ENCODE data around the gene ZBED6.
A peak's percentile ranks its signal among the peaks of the same experiment; 100 is the strongest.
"Not testable (repeated sequence)": the region's sequence is repeated elsewhere in the genome, so short reads cannot be mapped to it uniquely, and the experiment has no call there.

ZBED6 gene

DNA sequence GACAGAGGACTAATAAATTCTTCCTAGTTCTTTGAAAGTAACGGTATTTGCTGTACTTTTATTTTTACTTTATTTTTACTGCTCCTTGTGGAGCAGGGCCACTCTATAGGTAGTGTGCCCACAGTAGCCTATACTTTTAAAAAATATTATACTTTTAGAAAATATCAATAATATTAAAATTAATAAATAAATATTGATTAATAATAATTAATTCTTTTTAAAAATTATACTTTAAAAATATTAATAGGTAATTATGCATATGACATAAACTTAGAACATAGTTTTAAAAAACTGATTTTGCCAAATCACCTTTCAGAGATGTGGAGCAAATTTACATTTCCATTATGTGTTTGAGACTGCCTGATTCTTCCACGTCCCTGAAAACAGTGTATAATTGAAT lies 30.8 kb downstream of the ZBED6 start:
- no peak overlapping the region for H3K27ac ChIP-seq
- no peak for TF ChIP-seq ZFX (IDR thresholded peaks at IDR 0.05)
- TF ChIP-seq, protein P1, sequence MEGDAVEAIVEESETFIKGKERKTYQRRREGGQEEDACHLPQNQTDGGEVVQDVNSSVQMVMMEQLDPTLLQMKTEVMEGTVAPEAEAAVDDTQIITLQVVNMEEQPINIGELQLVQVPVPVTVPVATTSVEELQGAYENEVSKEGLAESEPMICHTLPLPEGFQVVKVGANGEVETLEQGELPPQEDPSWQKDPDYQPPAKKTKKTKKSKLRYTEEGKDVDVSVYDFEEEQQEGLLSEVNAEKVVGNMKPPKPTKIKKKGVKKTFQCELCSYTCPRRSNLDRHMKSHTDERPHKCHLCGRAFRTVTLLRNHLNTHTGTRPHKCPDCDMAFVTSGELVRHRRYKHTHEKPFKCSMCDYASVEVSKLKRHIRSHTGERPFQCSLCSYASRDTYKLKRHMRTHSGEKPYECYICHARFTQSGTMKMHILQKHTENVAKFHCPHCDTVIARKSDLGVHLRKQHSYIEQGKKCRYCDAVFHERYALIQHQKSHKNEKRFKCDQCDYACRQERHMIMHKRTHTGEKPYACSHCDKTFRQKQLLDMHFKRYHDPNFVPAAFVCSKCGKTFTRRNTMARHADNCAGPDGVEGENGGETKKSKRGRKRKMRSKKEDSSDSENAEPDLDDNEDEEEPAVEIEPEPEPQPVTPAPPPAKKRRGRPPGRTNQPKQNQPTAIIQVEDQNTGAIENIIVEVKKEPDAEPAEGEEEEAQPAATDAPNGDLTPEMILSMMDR (conservative IDR thresholded peaks at IDR 0.05) = no peak

DNA sequence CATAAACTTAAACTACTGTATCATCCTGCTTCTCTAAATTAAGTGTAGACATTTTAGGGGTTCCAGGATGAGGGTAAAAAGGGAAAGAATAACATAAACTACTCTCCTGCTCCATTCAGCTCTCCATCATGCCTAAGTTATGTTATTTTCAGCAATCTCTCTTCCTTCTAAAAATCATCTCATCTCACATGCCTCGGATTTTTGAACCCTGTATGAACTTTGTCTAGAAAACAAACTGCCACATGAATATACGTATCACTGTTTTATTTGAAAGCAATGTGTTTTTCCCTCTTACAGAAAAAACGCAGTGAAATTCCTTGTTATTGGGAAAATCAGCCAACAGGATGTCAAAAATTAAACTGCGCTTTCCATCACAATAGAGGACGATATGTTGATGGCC lies 32.6 kb downstream of the ZBED6 start:
- TF ChIP-seq, protein P1 (conservative IDR thresholded peaks at IDR 0.05) = no peak
- no peak for TF ChIP-seq ZFX (IDR thresholded peaks at IDR 0.05)
- no peak overlapping the region for H3K27ac ChIP-seq

DNA sequence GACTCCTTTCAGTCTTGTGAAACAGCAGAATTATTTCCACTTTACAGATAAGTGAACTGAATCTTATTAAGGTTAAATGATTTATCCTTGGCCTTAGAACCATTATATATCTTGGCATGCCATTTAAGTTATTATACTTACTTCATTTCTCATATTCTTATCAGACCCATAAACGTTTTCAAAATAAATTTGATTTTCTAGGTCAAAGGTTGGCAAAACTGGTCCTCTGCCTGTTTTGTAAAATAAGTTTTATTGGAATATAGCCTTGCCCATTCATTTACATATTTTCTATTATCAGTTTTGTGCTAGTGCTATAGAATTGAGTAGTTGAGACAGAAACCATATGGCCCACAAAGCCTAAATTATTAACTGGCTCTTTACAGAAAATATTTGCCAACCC lies 33.1 kb downstream of the ZBED6 start:
- H3K27ac ChIP-seq = no peak overlapping the region
- no peak for TF ChIP-seq ZFX (IDR thresholded peaks at IDR 0.05)
- TF ChIP-seq, protein P1 (conservative IDR thresholded peaks at IDR 0.05) = no peak

DNA sequence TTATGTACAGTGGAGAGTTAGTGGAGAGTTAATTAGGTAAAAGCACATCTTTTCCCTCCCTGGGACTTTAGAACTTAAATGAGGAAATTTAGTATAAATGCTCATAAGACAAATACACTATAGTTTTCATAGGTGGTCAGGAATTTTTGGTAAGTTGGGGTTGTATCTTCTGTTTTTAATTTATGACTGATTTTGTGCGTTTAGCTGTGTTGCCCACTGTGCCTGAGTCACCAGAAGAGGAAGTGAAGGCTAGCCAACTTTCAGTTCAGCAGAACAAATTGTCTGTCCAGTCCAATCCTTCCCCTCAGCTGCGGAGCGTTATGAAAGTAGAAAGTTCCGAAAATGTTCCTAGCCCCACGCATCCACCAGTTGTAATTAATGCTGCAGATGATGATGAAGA lies 33.8 kb downstream of the ZBED6 start:
- H3K27ac ChIP-seq = not testable (repeated sequence)

DNA sequence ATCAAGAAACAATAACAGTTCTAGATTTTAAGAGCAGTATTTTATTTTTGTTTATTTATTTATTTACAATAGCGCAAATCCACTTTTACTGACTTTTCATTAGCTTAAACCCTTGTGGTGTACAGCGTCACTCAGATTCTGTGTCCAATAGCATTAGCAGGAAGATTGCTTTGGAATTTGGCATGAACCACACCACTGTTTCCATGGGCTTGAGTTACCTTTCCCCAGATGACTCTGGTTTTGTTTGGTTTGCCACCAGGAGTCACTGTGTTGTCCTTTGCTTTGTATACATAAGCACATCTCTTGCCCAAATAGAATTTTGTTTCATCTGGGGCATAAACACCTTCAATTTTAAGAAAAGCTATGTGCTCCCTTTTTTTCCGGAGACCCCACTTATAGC lies 40.1 kb downstream of the ZBED6 start:
- H3K27ac ChIP-seq = no peak overlapping the region
- TF ChIP-seq, protein P1 (conservative IDR thresholded peaks at IDR 0.05) = peak; percentile 24
- no peak for TF ChIP-seq ZFX (IDR thresholded peaks at IDR 0.05)

DNA sequence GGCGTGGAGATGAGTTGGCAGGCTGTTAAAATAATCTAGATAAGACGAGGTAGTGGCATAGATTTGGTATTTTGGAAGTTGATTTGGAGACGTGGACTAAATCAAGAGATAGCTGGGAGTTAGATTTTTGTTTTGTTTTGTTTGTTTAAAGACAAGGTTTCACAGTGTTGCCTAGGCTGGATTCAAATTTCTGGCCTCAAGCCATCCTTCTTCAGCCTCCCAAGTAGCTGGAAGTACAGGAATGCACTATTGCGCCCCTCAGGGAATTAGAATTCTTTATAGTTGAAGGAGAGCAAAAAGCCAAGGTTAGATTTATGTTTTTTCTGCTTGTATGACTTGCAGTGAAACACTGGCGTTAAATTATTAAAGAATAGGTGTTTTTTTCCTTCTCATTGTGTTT lies 43.7 kb downstream of the ZBED6 start:
- TF ChIP-seq ZFX (IDR thresholded peaks at IDR 0.05) = no peak

DNA sequence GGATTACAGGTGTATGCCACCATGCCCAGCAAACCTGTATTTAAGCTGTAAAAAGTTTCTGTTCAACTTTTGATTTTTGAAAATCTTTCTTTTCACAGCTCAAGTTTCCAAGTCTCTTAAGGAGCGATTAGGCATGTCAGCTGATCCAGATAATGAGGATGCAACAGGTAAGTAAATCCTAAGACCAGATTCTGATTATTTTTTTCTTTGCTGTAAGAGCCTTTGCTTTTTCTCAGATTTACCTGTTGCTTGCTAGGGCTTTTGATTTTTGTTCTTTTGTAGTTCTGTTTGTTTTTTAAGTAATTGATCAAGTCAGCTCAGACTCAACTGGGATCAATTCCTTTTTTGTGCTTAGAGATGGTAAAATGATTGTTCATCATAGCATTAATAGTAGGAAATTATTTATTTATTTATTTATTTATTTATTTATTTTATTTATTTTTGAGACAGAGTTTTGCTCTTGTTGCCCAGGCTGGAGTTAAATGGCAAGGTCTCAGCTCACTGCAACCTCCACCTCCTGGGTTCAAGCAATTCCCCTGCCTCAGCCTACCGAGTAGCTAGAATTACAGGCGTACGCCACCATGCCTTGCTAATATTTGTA lies 44.9 kb downstream of the ZBED6 start:
- TF ChIP-seq, protein P1 (conservative IDR thresholded peaks at IDR 0.05) = no peak
- TF ChIP-seq ZFX (IDR thresholded peaks at IDR 0.05) = no peak

More for the DNA sequence above, 43.7 kb downstream of the ZBED6 start:
- H3K27ac ChIP-seq = peak overlapping the region; percentile 66

DNA sequence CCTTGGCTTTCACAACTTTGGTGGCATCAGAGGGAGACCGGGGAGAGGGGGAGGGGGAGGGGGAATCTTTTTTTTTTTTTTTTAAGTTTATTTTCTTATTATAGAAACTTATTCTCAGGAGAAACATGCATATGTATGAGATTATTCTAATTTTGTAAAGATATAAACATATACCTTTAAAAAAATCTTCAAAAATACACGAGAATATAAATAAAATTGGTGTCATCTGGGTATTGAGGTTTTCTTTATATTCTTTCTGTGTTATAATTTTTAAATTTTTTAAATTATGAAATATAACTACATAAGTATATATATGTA lies 47.1 kb downstream of the ZBED6 start:
- TF ChIP-seq, protein P1 (conservative IDR thresholded peaks at IDR 0.05) = no peak
- no peak for TF ChIP-seq ZFX (IDR thresholded peaks at IDR 0.05)
- no peak overlapping the region for H3K27ac ChIP-seq

More for the DNA sequence above, 44.9 kb downstream of the ZBED6 start:
- H3K27ac ChIP-seq = no peak overlapping the region

All from C4-2B (cell line).